ENCODE data around the gene CDSN.

GRCh38 chr6:31122791-31123706 is 2.8 kb upstream of the CDSN start:
- TF ChIP-seq CTCF (conservative IDR thresholded peaks at IDR 0.05) (no peak), ZFX (IDR thresholded peaks at IDR 0.05) (no peak)
